ENCODE results near the gene NISCH. TPM values are rescaled to one million over a fixed set of nuclear protein-coding genes. Genes with fewer than 3 reads are reported as not detected.

NISCH gene
- total and polyA plus RNA-seq, 2 experiments from 2014 or later, result 18.4 to 76.4 TPM

- TF ChIP-seq ZNF462 (CRISPR knock-in tag; IDR thresholded peaks at IDR 0.05) (no peak), ETS1 (IDR thresholded peaks at IDR 0.05) (no peak)
These were observed 15.2 kb upstream of the NISCH start (continued) for GRCh38 chr3:52440249-52440551.

DNA sequence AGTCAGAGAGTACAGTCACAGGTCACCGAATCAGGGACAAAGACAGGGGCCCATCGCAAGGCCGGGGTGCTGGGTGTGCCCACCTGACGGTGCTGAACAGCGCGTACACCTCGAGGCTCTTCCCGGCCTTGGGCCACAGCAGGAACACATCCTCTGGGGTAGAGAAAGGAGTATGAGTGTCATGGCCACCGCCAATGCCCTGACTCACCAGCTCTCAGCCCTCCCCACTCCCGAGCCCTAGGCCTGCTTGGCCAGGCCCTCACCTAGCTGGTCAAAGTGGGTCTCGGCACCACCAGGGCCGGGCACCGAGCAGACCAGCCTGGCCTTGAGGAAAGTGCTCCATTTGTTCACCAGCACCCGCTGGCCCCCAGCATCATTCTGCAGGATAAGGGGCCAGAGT lies 14.7 kb upstream of the NISCH start:
- Histone ChIP-seq H3K79me2 (replicated peaks; ENCODE audit: insufficient read depth) (no peaks in the 10 kb centered on the region), H2AFZ (no peak overlapping the region), H3K4me2 (no peak overlapping the region), H3F3A (replicated peaks; ENCODE audit: low read depth) (no peaks in the 10 kb centered on the region), H3K27me3 (ENCODE audit: insufficient read depth) (no peaks in the 10 kb centered on the region), H3K36me3 (ENCODE audit: insufficient read depth) (no peaks in the 10 kb centered on the region), H4K20me1 (replicated peaks; ENCODE audit: insufficient read depth) (no peaks in the 10 kb centered on the region), H3K4me3 (no peak overlapping the region), H3K4me1 (ENCODE audit: insufficient read depth) (no peaks in the 10 kb centered on the region), H3K9me2 (ENCODE audit: insufficient read depth) (peaks cover 7% of the 10 kb centered on the region; the same call in 1 of the 2 replicates), H3K27ac (ENCODE audit: low read depth) (no peak overlapping the region)
- H3K36me3 Mint-ChIP-seq (ENCODE audit: low read depth), result no peaks in the 10 kb centered on the region; the same call in 2 of the 3 replicates
- H3K27me3 Mint-ChIP-seq (ENCODE audit: insufficient read depth, low read depth, poor library complexity), result peaks cover 11% of the 10 kb centered on the region
- no peaks in the 10 kb centered on the region for H3K9me3 Mint-ChIP-seq
- peaks cover 8% of the 10 kb centered on the region; the same call in 2 of the 3 replicates for H3K4me1 Mint-ChIP-seq
- TF ChIP-seq POLR2AphosphoS5 (IDR thresholded peaks at IDR 0.05; ENCODE audit: low read depth) (no peak), JUNB (IDR thresholded peaks at IDR 0.05; ENCODE audit: unreplicated experiment) (no peak), ZNF114 (CRISPR knock-in tag; IDR thresholded peaks at IDR 0.05) (no peak), ZNF331 (CRISPR knock-in tag; IDR thresholded peaks at IDR 0.05; ENCODE audit: low read depth) (no peak), EZH2 (IDR thresholded peaks at IDR 0.05; ENCODE audit: low read depth, unreplicated experiment) (no peak), NANOG (IDR thresholded peaks at IDR 0.05; ENCODE audit: borderline replicate concordance) (no peak), STAT1 (IDR thresholded peaks at IDR 0.05; ENCODE audit: unreplicated experiment) (no peak), CREB1 (CRISPR knock-in tag; IDR thresholded peaks at IDR 0.05; ENCODE audit: low read depth) (no peak)
- ATAC-seq (no peak), DNase-seq (ENCODE audit: low spot score) (no peak)
- H3K4me3 Mint-ChIP-seq, result no peak overlapping the region
- H3K27ac Mint-ChIP-seq, result no peak overlapping the region

Data from GM23338 (cell line).